ES-I3 (cell line): ENCODE measurements around the gene PSMA1.

ENCODE experiments used
- H3K36me3 ChIP-seq: 2 replicates; pipeline ENCODE4 v1.6.1; 2013; ENCODE audit warnings: mild to moderate bottlenecking, low read length, control low read depth, moderate library complexity; ENCODE audit not compliant: insufficient read depth
- H3K4me1 ChIP-seq: 2 replicates; pipeline ENCODE4 v1.6.1; 2013; ENCODE audit warnings: mild to moderate bottlenecking, control low read depth, low read length; ENCODE audit not compliant: insufficient read depth
- H3K9ac ChIP-seq: 2 replicates; pipeline ENCODE4 v1.6.1; 2013; ENCODE audit warnings: low read depth, mild to moderate bottlenecking, low read length, moderate library complexity
- H3K9me3 ChIP-seq: 2 replicates; pipeline ENCODE4 v1.6.1; 2013; ENCODE audit warnings: mild to moderate bottlenecking, low read length, moderate library complexity; ENCODE audit not compliant: control insufficient read depth, insufficient read depth

PSMA1 gene

DNA sequence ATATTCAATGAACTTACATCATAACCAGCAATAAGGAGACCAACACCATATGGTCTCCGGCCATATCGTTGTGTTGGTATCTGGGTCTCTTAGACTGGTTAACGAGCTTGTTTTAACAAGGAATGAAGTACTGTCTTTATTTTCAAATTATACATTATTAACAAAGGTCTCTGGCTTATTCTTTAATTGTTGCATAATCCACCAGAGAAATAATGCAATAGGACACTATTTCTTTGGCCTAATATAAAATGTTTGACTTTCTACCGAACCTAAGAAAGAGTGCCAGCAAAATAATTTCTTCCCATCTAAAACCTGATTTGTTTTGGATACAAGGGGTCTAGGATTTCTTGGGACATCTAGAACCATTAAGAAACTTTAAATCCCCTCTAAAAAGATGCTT lies 6.4 kb downstream of the PSMA1 start:
- Histone ChIP-seq H3K4me1 (no peaks in the 10 kb centered on the region), H3K36me3 (peaks cover 25% of the 10 kb centered on the region), H3K9ac (no peak overlapping the region), H3K9me3 (no peaks in the 10 kb centered on the region)

DNA sequence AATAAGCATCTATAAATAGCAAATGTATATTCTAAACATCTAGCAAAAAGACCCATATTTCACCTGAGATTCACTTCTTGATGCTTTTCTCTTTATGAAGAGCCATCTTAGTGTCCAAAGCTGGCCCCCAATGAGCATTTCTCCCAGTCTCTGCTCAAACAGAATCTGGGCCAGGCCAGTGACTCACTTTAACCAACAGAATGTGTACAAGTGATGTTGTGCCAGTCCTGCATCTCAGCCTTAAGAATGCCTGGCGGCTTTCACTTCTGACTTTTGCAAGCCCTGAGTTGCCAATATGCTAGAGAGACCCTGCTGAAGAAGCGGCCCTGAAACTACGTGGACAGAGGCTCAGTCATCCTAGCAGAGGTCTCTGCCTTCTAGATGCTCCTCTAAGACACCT lies 13.7 kb downstream of the PSMA1 start:
- H3K4me1 ChIP-seq: no peaks in the 10 kb centered on the region
- H3K36me3 ChIP-seq: peaks cover 16% of the 10 kb centered on the region; the same call in 1 of the 2 replicates

DNA sequence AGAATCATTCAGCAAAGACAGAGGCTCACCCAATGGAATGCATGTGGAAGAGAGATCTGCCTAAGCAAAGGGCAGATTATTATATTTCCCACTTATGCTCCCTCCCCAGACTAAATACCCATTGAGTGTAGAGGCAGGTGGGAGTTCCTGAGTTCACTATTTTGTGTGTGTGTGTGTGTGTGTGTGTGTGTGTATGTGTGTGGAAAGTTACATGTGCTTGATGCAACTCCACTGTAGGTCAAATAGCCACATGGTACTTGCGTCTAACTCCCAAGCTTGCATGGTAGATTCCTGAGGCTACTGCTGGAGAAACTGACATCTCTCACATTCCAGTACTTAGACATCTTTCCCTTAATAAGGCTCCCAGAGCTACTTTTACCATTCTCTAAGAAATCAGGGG lies 17.2 kb downstream of the PSMA1 start:
- no peaks in the 10 kb centered on the region for H3K4me1 ChIP-seq
- H3K9ac ChIP-seq: no peak overlapping the region
- peaks cover 10% of the 10 kb centered on the region; the same call in 1 of the 2 replicates for H3K36me3 ChIP-seq
- no peaks in the 10 kb centered on the region for H3K9me3 ChIP-seq

More for the DNA sequence above, 13.7 kb downstream of the PSMA1 start:
- Histone ChIP-seq H3K9ac (no peak overlapping the region), H3K9me3 (no peaks in the 10 kb centered on the region)

DNA sequence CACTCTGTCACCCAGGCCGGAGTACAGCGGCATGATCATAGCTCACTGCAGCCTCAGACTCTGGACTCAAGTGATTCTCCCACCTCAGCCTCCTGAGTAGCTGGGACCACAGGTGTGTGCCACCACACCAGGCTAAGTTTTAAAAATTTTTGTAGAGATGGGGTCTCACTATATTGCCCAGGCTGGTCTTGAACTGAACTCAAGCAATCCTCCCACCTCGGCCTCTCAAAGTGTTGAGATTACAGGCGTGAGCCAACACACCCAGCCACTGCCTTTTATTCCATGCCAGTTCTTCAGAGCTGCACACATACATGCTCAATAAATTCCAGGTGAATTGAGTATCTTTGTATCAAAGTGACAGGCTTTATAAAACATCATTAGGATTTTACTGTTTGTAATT lies 18.1 kb downstream of the PSMA1 start:
- H3K4me1 ChIP-seq: no peaks in the 10 kb centered on the region
- H3K9me3 ChIP-seq: no peaks in the 10 kb centered on the region
- no peak overlapping the region for H3K9ac ChIP-seq
- peaks cover 8% of the 10 kb centered on the region; the same call in 1 of the 2 replicates for H3K36me3 ChIP-seq

DNA sequence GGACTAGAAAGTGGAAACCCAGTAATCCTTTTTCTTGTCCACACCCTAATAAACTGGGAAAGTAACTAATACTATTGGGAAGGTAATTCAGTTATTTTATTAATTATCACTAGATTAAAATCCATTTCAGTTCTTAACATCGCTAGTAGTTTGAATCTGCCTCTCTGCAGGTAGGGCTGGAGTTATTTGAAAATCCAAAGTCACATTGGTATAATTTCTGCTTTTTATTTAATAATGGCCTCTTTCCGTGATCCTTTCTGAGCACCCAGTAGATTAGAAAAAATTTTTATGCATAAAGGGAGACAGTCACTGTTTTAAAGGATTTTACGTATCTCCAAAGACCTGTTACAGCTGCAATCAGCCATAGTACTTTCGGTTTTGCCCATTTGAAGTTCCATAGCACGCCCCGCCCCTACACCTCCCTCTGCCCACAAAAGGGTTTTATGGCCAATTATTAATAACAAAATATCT lies 20.0 kb downstream of the PSMA1 start:
- H3K36me3 ChIP-seq: peaks cover 3% of the 10 kb centered on the region; the same call in 1 of the 2 replicates
- H3K4me1 ChIP-seq: no peaks in the 10 kb centered on the region
- H3K9me3 ChIP-seq: no peaks in the 10 kb centered on the region
- H3K9ac ChIP-seq: peak overlapping the region; percentile 97

DNA sequence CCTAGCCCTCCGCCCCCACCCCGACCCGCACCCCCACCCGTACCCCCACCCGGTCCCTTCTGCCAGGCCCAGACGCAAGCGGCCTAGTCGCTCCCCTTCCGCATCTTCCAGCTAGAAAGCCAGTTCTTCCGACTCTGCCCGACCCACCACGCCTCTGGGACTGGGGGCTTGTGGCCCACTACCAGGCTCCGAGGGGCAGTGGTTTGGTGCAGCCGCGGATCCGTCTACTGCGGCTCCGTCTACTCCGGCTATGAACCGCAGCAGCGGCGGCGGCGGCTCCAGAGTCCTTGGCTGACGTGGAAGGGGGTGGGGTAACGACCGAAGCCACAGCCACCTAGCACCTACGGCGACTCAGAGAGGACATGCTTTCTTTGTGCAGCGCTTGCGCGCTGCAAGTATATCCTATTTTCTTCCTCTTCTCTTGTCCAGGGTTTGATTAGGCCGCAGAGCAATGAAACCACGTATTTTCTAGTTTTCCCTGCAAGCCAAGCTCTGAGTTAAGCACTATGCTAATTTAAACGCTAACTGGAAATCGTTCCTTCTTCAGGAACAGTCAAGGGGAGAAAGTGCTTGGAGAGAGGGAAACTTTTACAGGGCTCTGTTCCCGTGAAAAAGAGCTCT lies 20.5 kb downstream of the PSMA1 start, which contains the start of gene COPB1:
TSS of gene COPB1 (minus strand) at position 252 of the 621 bp plus-strand sequence. CDS start 883 bp downstream, outside the sequence.
- Histone ChIP-seq H3K9ac (peak within 1 kb of the TSS; percentile 97), H3K9me3 (no peaks in the 10 kb centered on the region), H3K36me3 (peaks cover 3% of the 10 kb centered on the region; the same call in 1 of the 2 replicates), H3K4me1 (no peaks in the 10 kb centered on the region)

DNA sequence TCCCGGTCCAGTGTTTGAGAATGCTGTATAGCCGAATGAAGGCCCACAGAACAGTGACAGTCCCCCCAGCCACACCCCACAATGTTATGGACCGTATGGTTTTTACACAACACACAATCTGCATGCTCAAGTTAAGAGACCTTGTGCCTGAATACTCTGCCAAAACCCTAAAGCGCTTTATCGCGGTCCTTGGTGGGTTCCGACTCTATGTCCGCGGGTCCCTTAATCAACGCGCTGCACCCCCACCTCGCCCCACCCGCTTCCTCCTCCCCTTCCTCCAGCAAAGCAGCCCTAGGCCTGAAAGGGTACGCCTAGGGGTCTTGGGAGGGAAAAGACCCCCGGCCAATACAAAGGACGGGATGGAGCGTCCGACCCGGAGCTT lies 21.0 kb downstream of the PSMA1 start:
- Histone ChIP-seq H3K4me1 (no peaks in the 10 kb centered on the region), H3K36me3 (peaks cover 6% of the 10 kb centered on the region; the same call in 1 of the 2 replicates), H3K9ac (peak overlapping the region; percentile 97)

DNA sequence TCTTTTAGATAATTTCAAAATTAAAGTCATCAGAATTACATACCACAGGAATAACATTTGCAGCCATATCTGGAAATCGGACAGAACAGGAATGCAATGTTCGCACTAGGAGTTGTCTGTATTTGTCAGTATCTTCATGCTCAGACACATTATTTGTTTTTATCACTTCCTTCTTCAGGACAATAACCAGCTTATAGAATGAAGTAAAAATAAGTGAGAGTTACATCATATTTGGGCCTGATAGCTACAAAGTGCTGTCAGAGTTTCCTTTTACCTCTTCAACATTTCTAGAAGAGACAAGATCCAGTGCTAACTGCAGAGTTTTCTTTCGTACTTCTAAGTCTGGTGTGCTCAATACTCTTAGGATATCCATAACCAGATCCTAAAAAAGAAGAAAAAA lies 39.5 kb downstream of the PSMA1 start:
- Histone ChIP-seq H3K4me1 (no peaks in the 10 kb centered on the region), H3K9me3 (no peaks in the 10 kb centered on the region), H3K36me3 (peaks cover 9% of the 10 kb centered on the region), H3K9ac (no peak overlapping the region)

More for the DNA sequence above, 21.0 kb downstream of the PSMA1 start:
- H3K9me3 ChIP-seq: no peaks in the 10 kb centered on the region

DNA sequence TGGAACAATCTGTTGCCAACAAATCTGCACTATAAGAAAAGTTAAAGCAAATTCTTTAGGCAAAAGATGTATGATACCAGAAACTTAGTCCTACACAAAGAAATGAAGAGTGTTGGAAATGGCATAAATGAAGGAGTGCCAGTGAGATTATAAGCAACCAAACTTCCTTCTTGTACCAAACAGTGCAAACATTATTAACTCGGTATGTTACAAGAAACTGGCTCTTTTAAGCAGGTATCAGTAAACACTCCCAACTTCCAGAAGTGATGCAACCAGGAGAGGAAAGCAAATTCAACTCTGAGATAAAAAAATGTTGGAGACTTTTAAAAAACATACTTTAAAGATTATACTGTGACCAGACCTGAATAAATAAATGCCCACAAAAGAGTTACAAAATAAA lies 49.1 kb downstream of the PSMA1 start:
- peaks cover 43% of the 10 kb centered on the region for H3K36me3 ChIP-seq
- H3K9me3 ChIP-seq: no peaks in the 10 kb centered on the region

DNA sequence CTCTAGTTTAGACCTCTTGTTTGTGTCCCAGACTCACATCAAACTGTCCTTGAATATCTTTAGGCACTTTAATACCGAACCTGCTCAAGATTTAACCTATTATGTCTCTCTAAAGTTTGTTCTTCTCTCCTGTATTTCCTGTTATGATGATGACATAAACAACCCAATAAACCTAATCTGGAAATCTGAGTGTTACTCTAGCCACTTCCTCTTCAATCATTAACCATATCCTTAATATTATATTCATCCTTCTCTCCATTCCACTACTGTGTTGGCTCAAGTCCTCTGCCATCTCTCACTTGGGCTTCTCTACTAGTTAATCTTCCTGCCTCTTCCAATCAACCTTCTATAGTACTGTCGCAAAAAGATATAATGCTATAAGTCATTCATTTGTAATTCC lies 56.6 kb downstream of the PSMA1 start:
- Histone ChIP-seq H3K36me3 (peaks cover 25% of the 10 kb centered on the region), H3K4me1 (no peaks in the 10 kb centered on the region), H3K9ac (no peak overlapping the region), H3K9me3 (no peaks in the 10 kb centered on the region)

More for the DNA sequence above, 49.1 kb downstream of the PSMA1 start:
- Histone ChIP-seq H3K9ac (no peak overlapping the region), H3K4me1 (no peaks in the 10 kb centered on the region)

DNA sequence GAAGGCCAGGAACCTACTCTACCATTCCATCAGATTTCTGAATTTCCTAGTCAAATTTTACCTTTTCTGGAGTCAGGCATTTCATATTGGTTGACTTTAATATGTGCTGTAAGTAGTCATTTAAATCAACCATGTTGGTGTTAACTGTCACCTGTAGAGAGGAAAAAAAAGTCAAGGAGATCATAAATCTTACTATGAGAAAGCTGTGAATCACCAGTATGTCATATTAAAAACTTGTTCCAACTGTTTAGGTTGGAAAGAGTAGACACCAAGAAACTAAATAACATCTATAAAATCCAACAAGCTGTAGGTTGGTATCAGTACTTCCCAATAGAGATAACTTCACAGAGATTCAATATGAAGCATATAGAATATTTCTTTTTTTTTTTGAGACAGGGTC lies 60.0 kb downstream of the PSMA1 start:
- Histone ChIP-seq H3K9me3 (no peaks in the 10 kb centered on the region), H3K4me1 (no peaks in the 10 kb centered on the region), H3K36me3 (peaks cover 16% of the 10 kb centered on the region), H3K9ac (no peak overlapping the region)

DNA sequence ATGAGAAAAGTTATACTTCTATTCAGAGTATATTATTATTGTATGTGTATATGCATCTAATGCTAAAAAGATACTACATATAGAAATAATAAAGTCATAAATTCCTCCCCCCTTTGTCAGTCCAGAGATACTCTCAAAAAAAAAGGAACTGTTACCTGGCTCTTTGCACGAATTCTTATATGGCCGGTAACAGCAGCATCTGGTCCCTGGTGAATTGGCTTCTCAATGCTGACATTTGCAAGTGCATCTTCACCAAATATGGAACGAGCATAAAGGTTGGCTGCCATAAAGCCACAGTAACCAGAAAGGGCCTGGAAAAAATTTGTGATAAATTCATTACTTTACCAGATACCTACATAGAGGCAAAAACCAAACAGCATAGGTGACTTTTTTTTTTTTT lies 61.8 kb downstream of the PSMA1 start:
- H3K36me3 ChIP-seq: peaks cover 14% of the 10 kb centered on the region
- H3K4me1 ChIP-seq: no peaks in the 10 kb centered on the region
- no peak overlapping the region for H3K9ac ChIP-seq
- no peaks in the 10 kb centered on the region for H3K9me3 ChIP-seq

DNA sequence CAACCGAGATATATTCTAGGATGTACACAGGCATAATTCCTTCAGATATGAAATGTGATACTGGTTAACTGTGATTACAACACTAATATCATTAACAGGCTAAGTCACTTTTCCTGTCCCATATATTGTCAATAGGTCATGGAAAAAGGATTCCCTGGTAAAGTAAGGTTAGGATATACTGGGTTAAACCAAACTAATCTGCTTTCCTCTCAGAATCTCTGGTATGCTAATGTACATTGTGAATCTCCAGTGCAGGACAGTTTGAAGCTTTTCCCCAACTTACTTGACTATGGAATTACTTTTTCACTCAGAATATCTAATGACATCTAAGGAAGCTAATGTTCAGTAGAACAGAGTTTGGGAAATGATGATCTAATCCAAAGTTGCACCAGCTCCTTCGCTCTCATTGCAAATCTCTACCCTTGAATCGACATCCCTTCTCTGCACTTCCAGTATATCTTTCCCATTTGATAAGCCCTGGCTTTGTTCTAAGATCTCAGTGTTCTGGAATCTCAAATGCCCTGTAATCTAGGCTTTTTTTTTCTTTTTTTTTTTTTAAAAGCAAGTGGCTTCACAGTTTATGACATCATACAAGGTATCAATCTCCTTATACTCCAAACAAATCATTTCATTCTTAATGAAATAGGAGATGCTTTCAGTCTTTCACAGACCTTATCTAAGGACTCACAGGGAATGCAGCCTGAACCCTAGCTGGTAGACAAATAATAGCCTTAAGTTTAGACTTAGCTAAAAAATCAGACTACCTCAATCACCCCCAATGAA lies 64.3 kb downstream of the PSMA1 start:
- Histone ChIP-seq H3K36me3 (0 out of 2 replicates have a peak, but pooled peaks cover 5% of the 10 kb centered on the region), H3K4me1 (no peaks in the 10 kb centered on the region), H3K9me3 (no peaks in the 10 kb centered on the region), H3K9ac (no peak overlapping the region)
